IMR-90 (cell line): ENCODE results near the gene KNL1.

Experiments
- CEBPB ChIP-seq: IDR thresholded peaks from 2 replicates; pipeline ENCODE4 v1.6.1; 2012; ENCODE audit warnings: low read depth, low read length, improper control_type of control experiment
- MAFK ChIP-seq: IDR thresholded peaks from 2 replicates; pipeline ENCODE4 v1.6.1; 2012; ENCODE audit warnings: low read depth, low read length, improper control_type of control experiment
- POLR2A ChIP-seq: IDR thresholded peaks from 2 replicates; pipeline ENCODE4 v1.6.1; 2012; ENCODE audit warnings: mild to moderate bottlenecking, low read depth, low read length
- RAD21 ChIP-seq: IDR thresholded peaks from 2 replicates; pipeline ENCODE4 v1.6.1; 2012; ENCODE audit warnings: low read length, improper control_type of control experiment
- RCOR1 ChIP-seq: IDR thresholded peaks from 2 replicates; pipeline ENCODE4 v1.6.1; 2012; ENCODE audit warnings: mild to moderate bottlenecking, low read length, improper control_type of control experiment; ENCODE audit not compliant: insufficient replicate concordance
- RFX5 ChIP-seq: IDR thresholded peaks from 2 replicates; pipeline ENCODE4 v1.8.0; 2012; ENCODE audit warnings: low read depth, mild to moderate bottlenecking, low read length, moderate library complexity
- TF ChIP-seq, protein P1 (sequence below): conservative IDR thresholded peaks from 2 replicates; pipeline ENCODE4 v1.5.1; 2012; ENCODE audit warnings: mild to moderate bottlenecking, low read depth, low read length, improper control_type of control experiment

GRCh38 chr15:40685376-40685775, 91.3 kb downstream of the KNL1 start:
- TF ChIP-seq, protein P1, sequence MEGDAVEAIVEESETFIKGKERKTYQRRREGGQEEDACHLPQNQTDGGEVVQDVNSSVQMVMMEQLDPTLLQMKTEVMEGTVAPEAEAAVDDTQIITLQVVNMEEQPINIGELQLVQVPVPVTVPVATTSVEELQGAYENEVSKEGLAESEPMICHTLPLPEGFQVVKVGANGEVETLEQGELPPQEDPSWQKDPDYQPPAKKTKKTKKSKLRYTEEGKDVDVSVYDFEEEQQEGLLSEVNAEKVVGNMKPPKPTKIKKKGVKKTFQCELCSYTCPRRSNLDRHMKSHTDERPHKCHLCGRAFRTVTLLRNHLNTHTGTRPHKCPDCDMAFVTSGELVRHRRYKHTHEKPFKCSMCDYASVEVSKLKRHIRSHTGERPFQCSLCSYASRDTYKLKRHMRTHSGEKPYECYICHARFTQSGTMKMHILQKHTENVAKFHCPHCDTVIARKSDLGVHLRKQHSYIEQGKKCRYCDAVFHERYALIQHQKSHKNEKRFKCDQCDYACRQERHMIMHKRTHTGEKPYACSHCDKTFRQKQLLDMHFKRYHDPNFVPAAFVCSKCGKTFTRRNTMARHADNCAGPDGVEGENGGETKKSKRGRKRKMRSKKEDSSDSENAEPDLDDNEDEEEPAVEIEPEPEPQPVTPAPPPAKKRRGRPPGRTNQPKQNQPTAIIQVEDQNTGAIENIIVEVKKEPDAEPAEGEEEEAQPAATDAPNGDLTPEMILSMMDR, result no peak
- TF ChIP-seq RAD21 (no peak), MAFK (no peak), POLR2A (no peak), RFX5 (no peak), CEBPB (no peak), RCOR1 (no peak)
